GM04503 (cell line): ENCODE results near the gene HDAC4.

Experiments
- DNase-seq: peaks from one replicate; pipeline ENCODE4 v3.0.0-alpha.2; 2012; ENCODE audit warnings: low read depth

HDAC4 gene

GRCh38 chr2:239252393-239252792 is 148.4 kb downstream of the HDAC4 start:
- no peak for DNase-seq

DNA sequence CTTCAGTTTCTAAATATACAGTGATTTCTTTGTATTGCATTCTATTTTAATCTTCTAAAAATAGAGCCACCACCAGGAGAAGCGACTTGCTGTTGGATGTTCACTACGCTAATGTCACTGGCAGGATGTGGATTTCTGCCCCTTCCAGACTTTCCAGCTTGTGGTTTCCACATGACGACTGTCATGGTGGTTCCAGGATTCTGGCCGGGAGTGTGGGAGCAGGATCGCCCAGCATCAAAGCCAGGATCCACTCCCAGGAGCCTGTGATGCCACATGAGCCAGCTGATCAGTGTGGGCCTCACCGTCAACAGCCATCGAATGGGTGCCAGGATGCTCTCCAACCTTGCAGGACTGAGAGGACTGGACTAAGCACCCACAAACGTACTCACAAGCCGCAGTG is 148.8 kb downstream of the HDAC4 start:
- no peak for DNase-seq

GRCh38 chr2:239250216-239251081 is 150.4 kb downstream of the HDAC4 start:
- no peak for DNase-seq

DNA sequence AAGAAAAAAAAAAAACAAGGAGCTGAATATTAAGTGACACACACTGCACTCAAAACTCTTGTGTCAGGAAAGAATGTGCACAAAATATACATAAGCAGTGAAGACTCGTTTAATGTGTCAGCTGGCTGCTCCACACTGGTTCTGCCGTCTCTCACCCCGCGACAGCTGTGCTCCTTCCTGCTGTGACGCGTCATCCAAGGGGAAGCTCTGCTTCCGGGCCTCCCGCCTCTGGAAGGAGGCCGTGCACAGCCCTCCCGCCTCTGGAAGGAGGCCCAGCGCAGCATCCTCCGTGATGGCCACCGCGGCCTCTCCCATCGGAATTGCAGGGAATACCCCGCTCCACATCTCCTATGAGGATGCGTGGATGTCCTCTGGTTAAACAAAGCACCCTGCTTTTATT is 151.0 kb downstream of the HDAC4 start:
- no peak for DNase-seq

DNA sequence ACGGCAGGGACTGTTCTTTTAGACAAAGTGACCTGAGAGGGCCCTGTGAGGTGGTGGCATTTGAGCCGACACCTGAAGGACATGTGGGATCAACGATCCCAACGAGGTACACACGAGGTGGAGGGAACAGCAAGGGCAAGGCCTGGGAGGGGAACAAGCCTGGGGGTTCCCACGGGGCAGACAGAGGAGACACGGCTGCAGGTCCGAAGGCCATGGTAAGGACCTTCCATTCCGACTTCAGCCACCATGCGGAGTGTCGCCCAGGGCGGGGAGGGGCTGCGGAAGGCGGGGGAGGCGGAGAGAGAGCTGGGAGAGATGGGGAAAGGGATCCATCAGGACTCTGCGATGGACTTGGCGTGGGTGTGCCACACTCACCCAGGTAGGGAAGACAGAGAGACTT is 151.8 kb downstream of the HDAC4 start:
- no peak for DNase-seq

DNA sequence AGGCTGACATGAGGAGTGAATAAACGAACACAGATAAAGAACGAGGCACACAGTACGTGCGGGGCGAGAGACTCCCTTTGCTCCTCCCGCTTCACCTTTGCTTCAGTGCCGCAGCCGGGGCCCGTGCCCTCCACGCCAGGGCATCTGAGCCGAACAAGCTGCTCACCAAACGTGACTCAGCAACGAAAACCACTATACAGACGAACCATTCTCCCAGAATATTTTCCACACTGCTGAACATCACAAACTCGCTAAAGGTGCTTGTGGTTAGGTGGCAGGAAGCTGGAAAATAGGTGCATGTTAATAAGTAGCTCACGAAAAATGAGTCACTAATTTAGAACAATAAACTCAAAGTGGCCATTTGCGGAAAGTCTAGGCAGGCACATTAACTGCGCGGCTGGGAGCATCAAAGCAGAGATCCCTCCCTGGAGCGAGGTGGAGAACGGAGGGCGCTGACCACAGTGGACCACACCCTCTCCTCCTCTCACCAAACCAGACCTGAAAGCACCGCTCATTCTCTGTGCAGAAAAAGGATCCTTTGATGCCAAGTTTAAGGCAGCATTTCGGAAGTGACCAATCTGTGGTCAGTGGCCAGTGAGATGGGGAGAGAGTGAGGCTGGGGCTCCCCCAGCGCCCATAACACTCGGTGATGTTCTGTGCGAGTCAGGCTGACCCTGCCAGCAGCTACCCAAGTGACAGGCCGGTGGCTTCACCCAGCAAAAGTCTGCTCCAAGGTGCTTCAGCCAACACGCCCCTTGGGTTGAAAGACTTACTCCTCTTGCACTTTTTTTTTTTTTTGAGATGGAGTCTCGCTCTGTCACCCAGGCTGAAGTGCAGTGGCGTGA is 153.2 kb downstream of the HDAC4 start:
- DNase-seq, result no peak

GRCh38 chr2:239246723-239247122 is 154.1 kb downstream of the HDAC4 start:
- no peak for DNase-seq

GRCh38 chr2:239245872-239246721 is 154.7 kb downstream of the HDAC4 start:
- no peak for DNase-seq

GRCh38 chr2:239245107-239245506 is 155.7 kb downstream of the HDAC4 start:
- DNase-seq, result no peak

- DNase-seq, result no peak
Observed at GRCh38 chr2:239244625-239245024, 156.2 kb downstream of the HDAC4 start.

DNA sequence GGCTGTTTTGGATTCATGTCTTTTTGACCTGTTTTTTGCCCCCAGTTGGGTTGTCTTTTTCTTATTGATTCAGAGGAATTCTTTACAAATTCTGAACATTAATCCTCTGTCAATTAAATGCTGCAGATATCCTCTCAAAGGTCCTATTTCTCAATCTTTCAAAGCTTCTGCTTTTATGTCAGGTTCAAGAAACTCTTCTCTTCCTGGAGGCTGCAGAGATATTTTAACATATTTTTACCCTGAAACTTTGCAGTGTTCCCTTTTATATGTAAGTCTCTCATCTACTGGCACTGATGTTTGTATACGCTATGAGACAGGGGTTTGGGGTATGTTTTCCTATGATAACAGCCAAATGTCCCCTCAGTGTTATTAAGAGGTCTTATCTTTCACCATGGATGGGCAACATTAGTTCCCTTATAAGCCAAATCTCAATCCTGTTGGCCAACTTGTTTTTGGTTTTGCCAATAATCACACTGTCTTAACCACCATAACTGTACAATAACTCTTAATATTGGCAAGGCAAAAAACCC is 159.3 kb downstream of the HDAC4 start:
- no peak for DNase-seq

DNA sequence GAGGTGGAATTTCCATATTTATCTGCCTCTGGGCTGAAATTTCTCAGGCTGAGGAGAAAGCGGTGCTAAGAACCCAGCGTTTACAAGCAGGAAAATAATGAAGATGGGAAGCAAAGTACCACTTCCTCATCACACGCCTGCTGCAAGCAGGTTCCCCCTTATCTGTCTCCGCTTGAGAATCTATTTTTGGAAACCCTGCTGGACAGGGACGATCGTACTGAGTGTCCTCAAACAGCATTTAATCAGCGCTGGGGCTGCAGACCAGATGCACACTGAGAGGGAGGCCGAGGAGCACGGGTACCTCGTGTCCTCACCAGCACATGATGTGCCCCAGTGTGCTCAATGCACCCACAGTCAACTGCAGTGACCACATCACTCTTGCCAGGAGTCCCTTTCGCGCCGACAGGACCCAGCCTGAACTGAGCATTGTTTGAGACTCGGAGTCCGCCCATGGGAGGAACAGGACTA is 160.4 kb downstream of the HDAC4 start:
- no peak for DNase-seq

- DNase-seq, result no peak
Observed at GRCh38 chr2:239239607-239240413, 161.0 kb downstream of the HDAC4 start.

DNA sequence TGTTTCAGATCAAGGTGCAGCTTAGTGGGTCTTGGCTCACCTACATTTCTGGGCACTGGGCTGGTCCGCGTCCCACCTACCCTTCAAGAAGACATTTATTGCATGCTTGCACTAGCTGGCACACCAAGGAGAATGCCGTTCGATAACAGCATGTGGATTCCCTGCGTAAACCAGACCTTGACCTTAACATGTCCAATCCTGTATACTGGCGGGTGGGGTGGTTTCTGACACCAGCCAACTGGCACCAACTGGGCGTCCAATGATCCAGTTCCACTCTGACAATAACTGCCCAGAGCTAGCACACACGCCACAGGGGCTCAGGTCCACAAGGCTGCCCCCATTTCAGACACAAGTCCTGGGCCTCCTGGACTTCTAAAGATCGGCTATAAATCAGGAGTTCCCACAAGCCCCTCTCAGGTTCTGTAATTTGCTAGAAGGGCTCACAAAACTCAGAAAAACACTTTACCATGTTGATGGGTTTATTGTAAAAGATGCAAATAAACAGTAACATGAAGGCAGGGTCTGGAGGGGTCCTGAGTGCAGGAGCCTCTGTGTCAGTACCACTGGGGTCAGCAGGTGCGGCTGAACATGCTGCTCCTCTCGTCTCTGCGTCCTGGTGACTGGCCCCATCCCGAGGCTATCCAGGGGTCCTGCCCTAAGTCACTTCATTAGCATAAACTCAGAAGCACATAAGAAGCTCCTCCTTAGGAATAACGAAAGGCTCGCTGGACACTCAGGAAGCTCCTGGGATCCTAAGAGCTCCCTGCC is 161.8 kb downstream of the HDAC4 start:
- DNase-seq, result no peak

DNA sequence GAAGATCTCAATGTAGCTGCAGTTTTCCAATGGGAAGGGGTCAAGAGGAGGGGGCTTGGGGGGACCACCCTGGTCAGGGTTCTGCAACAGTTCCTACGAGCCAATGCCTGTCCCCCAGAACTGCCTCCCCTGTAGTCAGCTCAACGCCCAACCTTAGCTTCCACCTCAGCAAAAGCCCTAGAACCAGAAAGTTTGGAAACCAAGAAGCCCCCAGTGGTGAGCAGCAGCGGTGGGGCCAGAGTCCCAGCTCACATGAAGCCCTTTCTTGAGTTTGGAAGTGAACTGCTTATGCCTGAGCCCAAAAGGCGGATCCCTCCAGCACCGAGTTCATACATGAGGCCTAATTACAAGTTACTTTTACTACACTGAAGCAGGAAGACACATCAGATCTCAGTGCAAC is 162.4 kb downstream of the HDAC4 start:
- no peak for DNase-seq

GRCh38 chr2:239236808-239237205 is 164.0 kb downstream of the HDAC4 start:
- no peak for DNase-seq

GRCh38 chr2:239236043-239236807 is 164.6 kb downstream of the HDAC4 start:
- no peak for DNase-seq

DNA sequence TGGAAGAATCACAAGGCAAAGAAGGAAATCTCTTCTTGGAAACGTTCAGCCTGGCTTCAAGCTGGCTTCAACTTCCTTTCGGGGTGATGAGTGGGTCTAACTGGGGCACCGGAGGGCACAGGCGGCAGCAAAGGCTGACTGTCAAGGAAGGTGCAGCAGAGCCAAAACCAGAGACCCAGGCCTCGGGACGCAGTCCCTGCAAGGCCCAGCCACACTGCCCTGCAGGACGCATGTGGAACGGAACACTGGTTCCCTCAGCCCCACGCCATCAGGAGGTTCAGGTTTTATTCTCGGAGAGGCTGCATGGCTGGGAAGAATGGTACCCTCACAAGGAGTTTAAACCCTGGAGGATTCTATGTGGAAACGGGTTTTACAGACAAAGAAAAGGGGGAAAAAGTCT is 165.5 kb downstream of the HDAC4 start:
- DNase-seq, result no peak
